HG03095 (cell line): Measurements from ENCODE around the gene PRPSAP1.
"Not testable (repeated sequence)": the region's sequence is repeated elsewhere in the genome, so short reads cannot be mapped to it uniquely, and the experiment has no call there.

Experiments used
- ATAC-seq: cut with Tn5 transposase; IDR thresholded peaks from one replicate; pipeline ENCODE4 v1.9.1; 2021; ENCODE audit warnings: moderate library complexity; ENCODE audit not compliant: unreplicated experiment

PRPSAP1 gene

GRCh38 chr17:76268015-76268749 is 85.5 kb downstream of the PRPSAP1 start:
- no peak for ATAC-seq

- not testable (repeated sequence) for ATAC-seq
These were observed 86.1 kb downstream of the PRPSAP1 start for GRCh38 chr17:76267581-76268001.

- no peak for ATAC-seq
These were observed 86.6 kb downstream of the PRPSAP1 start for GRCh38 chr17:76267051-76267576.

DNA sequence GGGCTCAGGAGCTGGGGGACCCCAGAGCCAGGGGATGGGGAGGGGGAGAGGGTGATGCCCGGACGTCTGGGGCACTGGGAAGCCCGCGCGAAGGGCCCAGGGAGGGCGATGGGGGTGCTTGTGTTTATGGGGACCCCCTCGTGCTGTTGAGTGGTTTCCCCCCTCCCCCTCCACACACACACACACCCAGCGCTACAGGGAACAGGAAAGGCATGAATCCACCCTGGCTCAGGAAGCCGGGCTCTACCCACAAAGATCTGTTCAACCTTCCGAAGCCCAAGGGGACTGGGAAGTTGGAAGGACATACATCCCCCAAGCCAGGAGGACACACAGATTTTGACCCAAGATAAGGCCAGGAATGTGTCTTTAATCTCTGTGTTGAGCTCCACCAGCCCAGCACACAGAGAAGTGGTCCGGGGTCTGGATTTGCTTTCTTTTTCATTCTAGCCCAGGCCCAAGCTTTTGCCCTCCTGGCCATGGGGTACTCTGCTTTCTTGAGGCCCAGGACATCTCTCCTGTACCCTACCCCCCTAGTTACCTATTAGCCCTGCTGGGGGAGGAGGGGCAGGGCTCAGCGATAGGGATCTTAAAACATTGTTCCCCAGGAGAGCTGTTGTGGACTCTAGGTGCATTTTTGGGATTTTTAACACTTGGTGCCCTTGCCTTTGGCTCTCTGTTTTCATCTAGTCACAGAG is 87.3 kb downstream of the PRPSAP1 start:
- ATAC-seq = no peak

- ATAC-seq = no peak
These were observed 88.0 kb downstream of the PRPSAP1 start for GRCh38 chr17:76265624-76266243.

- peak; percentile 68 for ATAC-seq
These were observed 88.7 kb downstream of the PRPSAP1 start, which contains the start of gene UBALD2 for GRCh38 chr17:76264755-76265623. UBALD2 (plus strand) TSS chr17:76265348; CDS start chr17:76265506, 158 bp downstream.

DNA sequence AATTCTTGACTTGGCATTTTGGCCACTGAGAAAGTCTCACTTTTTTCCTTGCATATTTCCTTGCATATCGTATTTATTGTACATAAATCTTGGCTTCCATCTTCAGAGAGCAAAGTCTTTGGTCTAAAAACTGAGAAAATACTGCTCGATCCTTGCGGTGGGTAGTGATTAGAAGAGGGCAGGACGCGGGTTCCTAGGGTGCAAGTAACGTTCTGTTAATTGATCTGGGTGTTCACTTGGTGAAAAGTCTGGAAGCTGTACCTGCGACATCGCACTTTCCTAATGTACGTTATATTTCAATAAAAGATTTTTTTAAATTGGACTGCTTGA is 89.3 kb downstream of the PRPSAP1 start:
- ATAC-seq = peak; percentile 0

DNA sequence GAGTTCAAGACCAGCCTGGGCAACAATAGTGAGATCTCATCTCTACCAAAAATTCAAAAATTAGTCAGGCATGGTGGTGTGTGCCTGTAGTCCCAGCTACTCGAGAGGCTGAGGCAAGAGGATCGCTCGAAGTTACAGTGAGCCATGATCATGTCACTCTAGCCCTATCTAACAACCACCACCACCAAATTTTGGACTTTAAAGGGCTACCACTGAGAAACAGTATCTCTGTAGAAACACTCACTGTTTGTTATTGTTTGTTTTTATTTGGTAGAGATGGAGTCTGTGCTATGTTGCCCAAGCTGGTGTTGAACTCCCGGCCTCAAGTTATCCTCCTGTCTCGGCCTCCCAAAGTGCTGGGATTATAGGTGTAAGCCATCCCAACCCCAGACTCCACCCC is 89.8 kb downstream of the PRPSAP1 start:
- ATAC-seq = no peak

DNA sequence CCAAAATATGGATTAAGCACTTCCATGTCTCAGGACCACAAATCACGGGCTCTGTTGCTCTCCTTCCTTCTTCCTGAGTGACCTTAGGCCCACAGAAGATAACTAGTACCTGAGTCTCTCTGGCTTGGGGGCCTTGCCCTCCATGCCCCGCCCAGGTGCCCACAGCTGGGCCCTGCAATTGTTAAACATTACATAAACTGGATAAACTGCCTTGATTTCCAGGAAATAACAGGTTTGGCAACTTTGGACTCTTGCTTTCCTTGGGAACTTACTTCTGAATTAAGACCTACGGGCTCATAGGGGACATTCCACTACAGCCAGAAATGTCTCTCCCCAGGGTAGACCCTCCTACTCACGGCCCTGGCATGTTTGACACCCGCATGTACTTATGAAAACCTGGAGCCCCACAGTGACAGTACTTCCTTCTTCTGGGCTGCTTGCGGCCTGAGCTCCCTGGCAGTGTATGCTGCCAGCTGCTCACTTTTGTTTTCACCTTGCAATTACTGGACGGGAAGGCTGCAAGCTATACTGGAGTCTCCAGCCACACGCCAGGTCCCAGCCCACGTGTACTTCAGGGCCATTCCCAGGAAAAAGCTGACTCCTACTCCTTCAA is 90.9 kb downstream of the PRPSAP1 start:
- ATAC-seq = no peak

DNA sequence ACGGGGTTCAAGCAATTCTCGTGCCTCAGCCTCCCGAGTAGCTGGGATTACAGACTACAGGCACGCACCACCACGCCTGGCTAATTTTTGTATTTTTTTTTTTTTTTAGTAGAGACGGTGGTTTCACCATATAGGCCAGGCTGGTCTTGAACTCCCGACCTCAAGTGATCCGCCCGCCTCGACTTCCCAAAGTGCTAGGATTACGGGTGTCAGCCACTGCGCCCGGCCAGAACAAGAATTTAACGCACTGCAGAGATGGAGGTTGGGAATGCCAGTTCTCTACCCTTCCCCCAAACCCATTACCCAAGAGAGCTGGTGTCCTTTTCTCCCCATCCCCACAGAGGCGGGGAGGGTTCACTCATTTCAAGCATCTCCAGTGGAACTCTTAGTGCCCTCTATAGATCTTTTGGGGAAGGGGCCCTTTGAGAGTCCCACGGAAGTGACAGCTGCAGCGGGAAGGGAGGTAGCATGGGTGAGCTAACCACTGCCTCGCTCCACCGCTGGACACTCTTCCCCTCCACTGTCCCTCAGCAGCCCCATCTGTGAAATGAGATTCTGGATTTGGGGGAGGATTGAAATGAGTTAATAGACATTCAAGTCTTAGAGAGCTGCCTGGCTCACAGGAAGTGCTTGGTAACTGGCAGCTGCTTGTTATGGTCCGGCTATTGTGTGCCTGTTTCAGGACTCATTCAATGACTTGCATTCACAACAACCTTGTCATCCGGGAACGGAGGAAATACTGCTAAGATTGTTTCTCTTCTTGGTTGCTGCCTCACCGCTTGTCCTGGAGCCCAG is 92.1 kb downstream of the PRPSAP1 start:
- ATAC-seq = no peak

- ATAC-seq = no peak
These were observed 93.0 kb downstream of the PRPSAP1 start for GRCh38 chr17:76260669-76261068.

- ATAC-seq = no peak
These were observed 93.5 kb downstream of the PRPSAP1 start for GRCh38 chr17:76260220-76260619.
